Vagina (tissue), 2 donors: ENCODE results near the gene SCARB1. TPM values are rescaled to one million over a fixed set of nuclear protein-coding genes. Genes with fewer than 3 reads are reported as not detected.
"Not testable (repeated sequence)": the region's sequence is repeated elsewhere in the genome, so short reads cannot be mapped to it uniquely, and the experiment has no call there.

Experiments used
- DNase-seq, 2 donors: peaks; one replicate each; pipeline ENCODE4 v3.0.0-alpha.2; 2017; ENCODE audit errors: extremely low spot score in 2 of 2
- H3K27ac ChIP-seq: fragments of 200-600 bp; sonication (generic); one replicate; pipeline ENCODE4 v1.5.1; 2019
- H3K27me3 ChIP-seq: fragments of 200-600 bp; sonication (generic); one replicate; pipeline ENCODE4 v1.5.1; 2019
- H3K36me3 ChIP-seq, 2 donors: fragments of 200-600 bp; sonication (generic); one replicate each; pipeline ENCODE4 v1.5.1; 2017 to 2019
- H3K4me1 ChIP-seq: fragments of 200-600 bp; sonication (generic); one replicate; pipeline ENCODE4 v1.5.1; 2019
- H3K4me3 ChIP-seq, 2 donors: fragments of 200-600 bp; sonication (generic); 1 replicate in 1 of 2; 2 replicates in 1 of 2; pipeline ENCODE4 v1.5.1; 2016 to 2019
- H3K9me3 ChIP-seq: fragments of 200-600 bp; sonication (generic); one replicate; pipeline ENCODE4 v1.5.1; 2019
- POLR2A ChIP-seq, 2 donors: fragments of 450-650 bp; IDR thresholded peaks; one replicate each; pipeline ENCODE4 v1.6.1; 2017; ENCODE audit warnings: antibody characterized with exemption in 2 of 2, mild to moderate bottlenecking in 2 of 2, moderate library complexity in 2 of 2
- POLR2AphosphoS5 ChIP-seq, 2 donors: sonication (generic); formaldehyde crosslinking; IDR thresholded peaks; one replicate each; pipeline ENCODE4 v1.9.0; 2017; ENCODE audit warnings: antibody characterized with exemption in 2 of 2, mild to moderate bottlenecking in 2 of 2, low read depth in 1 of 2; ENCODE audit not compliant: insufficient read depth in 1 of 2
- intact Hi-C: fragments of 100-400 bp; cut with DNase I; formaldehyde crosslinking; loops from one replicate; pipeline ENCODE4 v1.15.1; 2023
- total RNA-seq: library from RNA; depleted of rRNA; stranded (reverse); fragments of >200 nt; gene quantifications from one replicate; pipeline ENCODE4 v1.2.3, GENCODE V29; 2016
- TF ChIP-seq, protein P1 (sequence below), 3 experiments: fragments of 450-650 bp in 2 of 3; fragments of 200-600 bp in 1 of 3; sonication (generic) in 1 of 3; IDR thresholded peaks; one replicate each; pipeline ENCODE4 v1.5.1; 2017 to 2019; ENCODE audit warnings: antibody characterized with exemption in 3 of 3, mild to moderate bottlenecking in 2 of 3, moderate library complexity in 2 of 3

The SCARB1 gene
- total RNA-seq, 1 donor from 2014 or later: 20.6 TPM

DNA sequence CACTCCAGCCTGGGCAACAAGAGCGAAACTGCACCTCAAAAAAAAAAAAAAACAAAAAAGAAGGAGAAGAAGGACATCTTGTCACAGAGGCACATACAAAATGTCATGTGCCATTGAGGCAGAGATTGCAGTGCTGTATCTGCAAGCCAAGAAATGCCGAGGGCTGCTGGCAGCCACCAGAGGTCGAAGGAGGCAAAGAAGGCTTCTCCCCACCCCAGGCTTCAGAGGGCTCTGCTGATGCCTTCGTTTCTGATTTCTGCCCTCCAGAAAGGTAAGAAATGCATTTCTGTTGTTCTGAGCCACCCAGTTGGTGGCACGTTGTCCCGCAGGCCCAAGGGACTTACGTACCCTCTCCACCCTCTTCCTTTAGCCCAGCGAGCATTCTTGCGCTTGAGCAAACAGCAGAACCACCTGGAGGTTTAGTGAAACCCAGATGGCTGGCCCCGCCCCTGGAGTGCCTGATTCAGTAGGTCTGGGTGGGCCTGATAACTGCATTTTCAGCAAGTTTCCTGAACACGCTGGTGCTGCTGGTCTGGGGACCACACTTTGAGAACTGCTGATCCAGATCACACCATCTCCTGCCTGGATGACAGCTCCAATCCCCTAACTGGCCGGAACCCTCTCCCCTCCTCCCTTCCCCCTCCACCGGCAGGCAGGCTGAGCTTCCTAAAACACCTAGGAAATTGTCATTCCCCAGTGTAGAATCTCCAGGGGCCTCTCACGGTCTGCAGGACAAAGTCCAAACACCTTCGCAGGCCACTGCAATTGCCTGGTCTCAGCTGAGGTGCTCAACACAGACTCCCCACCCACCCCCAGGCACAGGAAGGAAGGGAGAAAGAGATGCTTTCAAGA is 21.1 kb upstream of the SCARB1 start:
- H3K4me1 ChIP-seq: no peaks in the 10 kb centered on the region
- no peaks in the 10 kb centered on the region for H3K27me3 ChIP-seq
- H3K9me3 ChIP-seq: no peaks in the 10 kb centered on the region
- no peaks in the 10 kb centered on the region for H3K36me3 ChIP-seq
- H3K4me3 ChIP-seq: no peak overlapping the region
- intact Hi-C loops: no loop called here
- no peak for DNase-seq
- H3K27ac ChIP-seq: no peak overlapping the region
- TF ChIP-seq POLR2A (IDR thresholded peaks at IDR 0.05) (no peak), POLR2AphosphoS5 (IDR thresholded peaks at IDR 0.05; ENCODE audit: insufficient read depth in 1 of 2, low read depth in 1 of 2) (no peak)
- TF ChIP-seq, protein P1, sequence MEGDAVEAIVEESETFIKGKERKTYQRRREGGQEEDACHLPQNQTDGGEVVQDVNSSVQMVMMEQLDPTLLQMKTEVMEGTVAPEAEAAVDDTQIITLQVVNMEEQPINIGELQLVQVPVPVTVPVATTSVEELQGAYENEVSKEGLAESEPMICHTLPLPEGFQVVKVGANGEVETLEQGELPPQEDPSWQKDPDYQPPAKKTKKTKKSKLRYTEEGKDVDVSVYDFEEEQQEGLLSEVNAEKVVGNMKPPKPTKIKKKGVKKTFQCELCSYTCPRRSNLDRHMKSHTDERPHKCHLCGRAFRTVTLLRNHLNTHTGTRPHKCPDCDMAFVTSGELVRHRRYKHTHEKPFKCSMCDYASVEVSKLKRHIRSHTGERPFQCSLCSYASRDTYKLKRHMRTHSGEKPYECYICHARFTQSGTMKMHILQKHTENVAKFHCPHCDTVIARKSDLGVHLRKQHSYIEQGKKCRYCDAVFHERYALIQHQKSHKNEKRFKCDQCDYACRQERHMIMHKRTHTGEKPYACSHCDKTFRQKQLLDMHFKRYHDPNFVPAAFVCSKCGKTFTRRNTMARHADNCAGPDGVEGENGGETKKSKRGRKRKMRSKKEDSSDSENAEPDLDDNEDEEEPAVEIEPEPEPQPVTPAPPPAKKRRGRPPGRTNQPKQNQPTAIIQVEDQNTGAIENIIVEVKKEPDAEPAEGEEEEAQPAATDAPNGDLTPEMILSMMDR (IDR thresholded peaks at IDR 0.05): no peak

GRCh38 chr12:124883263-124884130 is 19.8 kb upstream of the SCARB1 start:
- H3K27me3 ChIP-seq: no peaks in the 10 kb centered on the region
- TF ChIP-seq POLR2AphosphoS5 (IDR thresholded peaks at IDR 0.05; ENCODE audit: insufficient read depth in 1 of 2, low read depth in 1 of 2) (no peak), POLR2A (IDR thresholded peaks at IDR 0.05) (no peak)
- TF ChIP-seq, protein P1 (IDR thresholded peaks at IDR 0.05): no peak
- H3K36me3 ChIP-seq: no peaks in the 10 kb centered on the region
- no peak overlapping the region for H3K27ac ChIP-seq
- DNase-seq: no peak
- H3K9me3 ChIP-seq: no peaks in the 10 kb centered on the region
- no peak overlapping the region for H3K4me3 ChIP-seq
- intact Hi-C loops: no loop called here
- H3K4me1 ChIP-seq: no peaks in the 10 kb centered on the region

DNA sequence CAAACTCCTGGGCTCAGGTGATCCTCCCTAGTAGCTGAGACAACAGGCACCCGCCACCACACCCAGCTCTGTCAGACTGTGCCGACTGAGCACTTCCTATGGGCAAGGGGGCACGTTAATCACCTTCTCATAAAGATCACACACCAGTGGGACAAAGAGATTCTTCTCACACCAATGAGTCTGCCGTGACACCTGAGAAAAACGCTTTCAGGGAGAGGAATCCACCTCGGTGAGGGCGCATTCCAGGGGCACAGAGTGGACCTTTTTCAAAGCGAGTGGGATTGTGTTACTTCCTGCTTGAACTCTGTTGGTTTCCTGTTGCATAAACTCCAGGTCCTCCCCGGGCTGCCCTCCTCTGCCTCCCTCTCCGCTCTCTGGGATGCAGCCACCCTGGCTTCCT is 17.5 kb upstream of the SCARB1 start:
- Histone ChIP-seq H3K27me3 (no peaks in the 10 kb centered on the region), H3K27ac (no peak overlapping the region), H3K4me1 (no peaks in the 10 kb centered on the region), H3K9me3 (no peaks in the 10 kb centered on the region), H3K36me3 (no peaks in the 10 kb centered on the region), H3K4me3 (no peak overlapping the region)
- TF ChIP-seq POLR2AphosphoS5 (IDR thresholded peaks at IDR 0.05; ENCODE audit: insufficient read depth in 1 of 2, low read depth in 1 of 2): no peak
- TF ChIP-seq, protein P1 (IDR thresholded peaks at IDR 0.05): no peak
- TF ChIP-seq POLR2A (IDR thresholded peaks at IDR 0.05): no peak
- DNase-seq: no peak
- intact Hi-C loops: no loop called here

DNA sequence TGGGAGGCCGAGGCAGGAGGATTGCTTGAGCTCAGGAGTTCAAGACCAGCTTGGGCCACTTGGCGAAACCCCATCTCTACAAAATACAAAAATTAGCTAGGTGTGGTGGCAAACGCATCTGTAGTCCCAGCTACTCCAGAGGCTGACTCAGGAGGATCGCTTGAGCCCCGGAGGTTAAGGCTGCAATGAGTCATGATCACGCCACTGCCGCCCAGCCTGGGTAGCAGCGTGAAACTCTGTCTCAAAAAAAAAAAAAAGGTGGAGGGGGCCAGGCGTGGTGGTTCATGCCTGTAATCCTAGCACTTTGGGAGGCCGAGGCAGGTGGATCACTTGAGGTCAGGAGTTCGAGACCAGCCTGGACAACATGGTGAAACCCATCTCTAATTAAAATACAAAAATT is 16.7 kb upstream of the SCARB1 start:
- H3K36me3 ChIP-seq, H3K27ac ChIP-seq, H3K4me1 ChIP-seq, H3K4me3 ChIP-seq, intact Hi-C loops, DNase-seq, H3K9me3 ChIP-seq, H3K27me3 ChIP-seq: not testable (repeated sequence)

GRCh38 chr12:124878795-124879516 is 15.3 kb upstream of the SCARB1 start:
- H3K4me1 ChIP-seq: no peaks in the 10 kb centered on the region
- intact Hi-C loops: no loop called here
- no peak for DNase-seq
- H3K9me3 ChIP-seq: no peaks in the 10 kb centered on the region
- TF ChIP-seq POLR2AphosphoS5 (IDR thresholded peaks at IDR 0.05; ENCODE audit: insufficient read depth in 1 of 2, low read depth in 1 of 2) (no peak), POLR2A (IDR thresholded peaks at IDR 0.05) (no peak)
- TF ChIP-seq, protein P1 (IDR thresholded peaks at IDR 0.05): no peak
- no peaks in the 10 kb centered on the region for H3K27me3 ChIP-seq
- no peak overlapping the region for H3K27ac ChIP-seq
- no peak overlapping the region for H3K4me3 ChIP-seq
- H3K36me3 ChIP-seq: no peaks in the 10 kb centered on the region
